GM21825 (cell line): Measurements from ENCODE around the gene ZNF423.

Experiments
- ATAC-seq: cut with Tn5 transposase; IDR thresholded peaks from one replicate; pipeline ENCODE4 v1.9.1; 2021; ENCODE audit warnings: mild to moderate bottlenecking, moderate library complexity; ENCODE audit not compliant: unreplicated experiment

Gene ZNF423

GRCh38 chr16:49610983-49611382 lies 244.9 kb downstream of the ZNF423 start:
- ATAC-seq = no peak

GRCh38 chr16:49608779-49609178 lies 247.1 kb downstream of the ZNF423 start:
- no peak for ATAC-seq

GRCh38 chr16:49608098-49608497 lies 247.8 kb downstream of the ZNF423 start:
- no peak for ATAC-seq

GRCh38 chr16:49605536-49606254 lies 250.2 kb downstream of the ZNF423 start:
- ATAC-seq = no peak

- no peak for ATAC-seq
Observed at GRCh38 chr16:49604602-49605001, 251.3 kb downstream of the ZNF423 start.

- ATAC-seq = no peak
Observed at GRCh38 chr16:49603956-49604355, 252.0 kb downstream of the ZNF423 start.

- no peak for ATAC-seq
Observed at GRCh38 chr16:49602976-49603310, 253.0 kb downstream of the ZNF423 start.

GRCh38 chr16:49602201-49602975 lies 253.5 kb downstream of the ZNF423 start:
- no peak for ATAC-seq

GRCh38 chr16:49601576-49601975 lies 254.3 kb downstream of the ZNF423 start:
- ATAC-seq = no peak

- ATAC-seq = no peak
Observed at GRCh38 chr16:49600976-49601375, 254.9 kb downstream of the ZNF423 start.

GRCh38 chr16:49600536-49600935 lies 255.4 kb downstream of the ZNF423 start:
- no peak for ATAC-seq

- no peak for ATAC-seq
Observed at GRCh38 chr16:49599704-49600103, 256.2 kb downstream of the ZNF423 start.

- ATAC-seq = no peak
Observed at GRCh38 chr16:49599281-49599680, 256.6 kb downstream of the ZNF423 start.

GRCh38 chr16:49598383-49599170 lies 257.3 kb downstream of the ZNF423 start:
- ATAC-seq = peak; percentile 60

- no peak for ATAC-seq
Observed at GRCh38 chr16:49597796-49598195, 258.1 kb downstream of the ZNF423 start.

- no peak for ATAC-seq
Observed at GRCh38 chr16:49596648-49597291, 259.1 kb downstream of the ZNF423 start.

GRCh38 chr16:49596068-49596467 lies 259.8 kb downstream of the ZNF423 start:
- ATAC-seq = no peak

GRCh38 chr16:49594685-49595498 lies 261.0 kb downstream of the ZNF423 start:
- ATAC-seq = no peak

GRCh38 chr16:49594153-49594552 lies 261.8 kb downstream of the ZNF423 start:
- ATAC-seq = no peak

GRCh38 chr16:49593424-49594040 lies 262.4 kb downstream of the ZNF423 start:
- no peak for ATAC-seq
